GM12892 (cell line): ENCODE data around the gene S100A12.

Experiments
- POLR2A ChIP-seq: IDR thresholded peaks from 2 replicates; pipeline ENCODE4 v1.6.1; 2011; ENCODE audit warnings: low read depth, low read length, control low read depth
- POLR2AphosphoS5 ChIP-seq: IDR thresholded peaks from 2 replicates; pipeline ENCODE4 v1.6.1; 2011; ENCODE audit warnings: low read depth, low read length, control low read depth

DNA sequence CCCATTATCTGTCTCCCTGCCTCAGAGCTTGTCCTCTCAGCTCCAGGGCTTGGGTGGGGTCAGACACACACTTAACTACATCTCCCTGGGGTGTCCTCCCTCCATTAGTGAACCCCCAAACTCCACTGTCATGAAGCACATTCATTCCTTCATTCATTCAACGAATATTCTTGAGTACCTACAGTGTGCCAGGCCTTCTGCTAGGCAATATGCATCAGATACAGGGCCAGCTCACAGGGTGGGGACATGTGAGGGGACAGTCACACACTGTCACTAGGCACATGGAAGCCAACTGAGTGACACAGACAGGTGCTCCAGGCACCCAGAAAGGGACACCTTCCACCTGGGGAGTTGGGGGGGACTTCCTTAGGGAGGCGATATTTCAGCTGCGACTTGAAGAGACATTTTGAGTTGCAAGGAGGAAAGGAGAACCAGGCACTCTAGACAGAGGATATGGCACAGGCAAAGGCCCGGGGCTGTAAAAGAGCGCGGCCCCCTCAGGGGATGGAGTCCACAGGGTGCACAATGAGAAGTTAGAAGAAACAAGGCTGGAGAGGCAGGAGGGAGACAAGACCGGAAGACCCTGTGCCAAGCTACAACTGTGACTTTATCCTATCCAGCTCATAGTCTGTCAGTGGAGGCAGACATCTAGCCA is 24.1 kb upstream of the S100A12 start:
- TF ChIP-seq POLR2A (no peak), POLR2AphosphoS5 (no peak)
